HG02938 (cell line): ENCODE data around the gene ILK.

Source experiments
- ATAC-seq: cut with Tn5 transposase; IDR thresholded peaks from one replicate; pipeline ENCODE4 v1.9.1; 2021; ENCODE audit warnings: mild to moderate bottlenecking, moderate library complexity; ENCODE audit not compliant: unreplicated experiment

Gene ILK

DNA sequence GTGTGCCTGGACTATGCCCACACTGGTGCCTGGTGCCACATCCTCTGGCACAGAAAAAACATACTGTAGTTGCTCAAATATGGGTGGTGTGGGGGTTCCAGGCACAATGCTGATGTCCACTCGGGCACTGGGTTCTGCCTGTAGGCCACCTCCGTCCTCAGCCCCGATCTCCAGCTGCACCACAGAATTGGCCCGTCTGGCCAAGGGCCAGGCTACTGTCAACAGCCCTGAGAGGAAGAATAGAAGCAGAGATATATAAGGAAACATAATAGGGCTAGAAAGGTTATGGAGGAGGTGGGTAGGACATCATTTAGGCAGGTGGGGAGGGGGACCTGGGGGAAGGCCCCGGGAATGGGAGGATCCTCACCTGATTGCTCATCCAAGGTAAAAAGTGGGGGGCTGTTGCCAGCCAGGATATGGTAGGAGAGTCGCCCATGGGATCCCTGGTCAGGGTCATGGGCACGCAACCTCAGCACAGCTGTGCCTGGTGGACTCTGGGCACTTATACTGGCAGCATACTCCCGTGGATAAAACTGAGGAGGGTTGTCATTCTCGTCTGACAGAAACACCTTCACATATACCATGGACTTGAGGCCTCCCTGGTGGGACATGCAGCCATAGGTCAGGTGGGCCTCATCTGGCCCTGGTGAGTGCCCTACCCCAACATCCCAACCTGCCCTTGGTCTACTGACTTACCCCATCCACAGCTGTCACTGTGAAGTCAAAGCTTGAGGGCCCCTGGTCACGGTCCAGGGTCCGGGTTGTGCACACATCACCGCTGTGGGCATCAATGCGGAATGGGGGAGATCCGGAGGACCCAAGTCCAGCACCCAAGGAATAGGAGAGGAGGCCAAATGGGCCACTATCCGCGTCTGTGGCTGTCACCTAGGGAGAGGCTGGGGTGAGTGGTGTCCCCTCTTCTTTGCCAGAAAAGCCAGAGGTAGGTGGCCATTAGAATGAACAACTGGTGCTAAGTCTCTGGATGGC, 30.1 kb downstream of the ILK start:
- ATAC-seq: no peak

GRCh38 chr11:6634534-6634933, 31.0 kb downstream of the ILK start:
- ATAC-seq: no peak

DNA sequence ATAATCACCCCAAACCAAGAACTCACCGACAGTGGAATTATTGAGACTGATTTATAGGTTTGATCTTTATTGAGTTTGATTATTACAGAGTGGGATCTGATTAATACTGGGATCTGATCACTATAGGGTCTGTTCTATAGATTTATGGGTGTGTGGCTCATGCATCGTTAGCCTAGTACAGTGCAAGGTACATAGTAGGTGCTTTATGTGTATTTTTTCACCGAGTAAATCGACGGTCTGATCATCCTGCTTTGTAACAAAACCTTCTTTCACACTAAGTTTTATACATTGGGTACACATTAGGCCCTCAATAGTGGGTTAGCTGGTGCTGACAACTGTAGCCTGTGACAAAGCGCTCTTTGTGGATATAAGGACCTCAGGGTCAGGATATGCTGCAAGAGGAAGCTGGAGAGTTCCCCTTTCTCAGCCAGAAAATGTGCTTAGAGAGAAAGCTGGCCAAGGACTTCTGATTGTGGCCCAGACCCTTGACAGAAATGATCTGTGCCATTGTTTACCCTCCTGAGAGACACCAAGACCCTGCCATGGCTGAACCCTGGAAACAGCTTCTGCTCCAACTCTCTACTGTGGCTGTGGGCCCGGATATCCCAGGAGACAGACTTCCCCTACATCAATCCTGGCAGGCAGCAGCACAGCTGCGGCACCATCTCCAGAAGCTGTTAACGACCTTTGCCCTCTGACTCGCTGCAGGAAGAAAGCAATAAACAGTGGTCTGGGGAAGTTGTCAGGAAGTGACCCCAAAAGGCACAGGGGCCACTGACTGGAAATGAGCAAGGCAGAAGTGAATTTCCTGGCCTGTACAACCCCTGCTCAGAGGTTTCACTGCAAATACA, 31.7 kb downstream of the ILK start:
- no peak for ATAC-seq

DNA sequence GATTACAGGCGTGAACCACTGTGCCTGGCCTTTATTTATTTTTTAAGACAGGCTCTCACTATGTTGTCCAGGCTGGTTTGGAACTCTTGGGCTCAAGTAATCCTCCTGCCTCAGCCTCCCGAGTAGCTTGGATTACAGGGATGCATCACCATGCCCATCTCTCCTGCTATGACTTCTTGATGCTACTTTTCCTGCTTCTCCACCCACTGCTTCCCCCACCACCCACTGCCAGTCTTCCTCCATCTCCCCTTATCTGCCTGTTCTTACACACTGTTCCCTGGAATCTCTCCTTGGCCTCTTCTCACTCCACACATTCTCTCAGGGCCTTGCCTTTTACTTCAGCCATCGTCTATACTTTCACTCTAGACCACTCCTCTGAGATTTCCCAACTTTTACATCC, 32.9 kb downstream of the ILK start:
- no peak for ATAC-seq

DNA sequence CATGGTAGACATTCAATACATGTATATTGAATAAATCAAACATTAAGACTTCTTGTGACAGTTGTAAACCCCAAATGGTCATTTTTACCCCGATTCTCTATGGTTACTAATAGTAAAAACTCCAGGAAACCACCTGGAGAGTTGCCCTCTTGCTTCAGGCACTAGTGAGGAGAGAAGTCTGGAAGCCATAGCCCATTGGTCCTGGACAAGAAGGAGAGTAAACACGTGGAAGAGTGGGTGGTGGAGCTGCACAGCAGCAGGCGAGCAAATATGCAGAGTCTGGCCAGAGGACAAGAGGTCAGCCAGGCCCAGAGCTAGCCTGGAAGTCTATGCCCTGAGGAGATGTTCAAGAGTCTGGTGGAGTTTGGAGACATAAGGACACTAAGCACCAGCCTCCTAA, 34.3 kb downstream of the ILK start:
- no peak for ATAC-seq

- no peak for ATAC-seq
These were observed 34.9 kb downstream of the ILK start for GRCh38 chr11:6638429-6638828.

DNA sequence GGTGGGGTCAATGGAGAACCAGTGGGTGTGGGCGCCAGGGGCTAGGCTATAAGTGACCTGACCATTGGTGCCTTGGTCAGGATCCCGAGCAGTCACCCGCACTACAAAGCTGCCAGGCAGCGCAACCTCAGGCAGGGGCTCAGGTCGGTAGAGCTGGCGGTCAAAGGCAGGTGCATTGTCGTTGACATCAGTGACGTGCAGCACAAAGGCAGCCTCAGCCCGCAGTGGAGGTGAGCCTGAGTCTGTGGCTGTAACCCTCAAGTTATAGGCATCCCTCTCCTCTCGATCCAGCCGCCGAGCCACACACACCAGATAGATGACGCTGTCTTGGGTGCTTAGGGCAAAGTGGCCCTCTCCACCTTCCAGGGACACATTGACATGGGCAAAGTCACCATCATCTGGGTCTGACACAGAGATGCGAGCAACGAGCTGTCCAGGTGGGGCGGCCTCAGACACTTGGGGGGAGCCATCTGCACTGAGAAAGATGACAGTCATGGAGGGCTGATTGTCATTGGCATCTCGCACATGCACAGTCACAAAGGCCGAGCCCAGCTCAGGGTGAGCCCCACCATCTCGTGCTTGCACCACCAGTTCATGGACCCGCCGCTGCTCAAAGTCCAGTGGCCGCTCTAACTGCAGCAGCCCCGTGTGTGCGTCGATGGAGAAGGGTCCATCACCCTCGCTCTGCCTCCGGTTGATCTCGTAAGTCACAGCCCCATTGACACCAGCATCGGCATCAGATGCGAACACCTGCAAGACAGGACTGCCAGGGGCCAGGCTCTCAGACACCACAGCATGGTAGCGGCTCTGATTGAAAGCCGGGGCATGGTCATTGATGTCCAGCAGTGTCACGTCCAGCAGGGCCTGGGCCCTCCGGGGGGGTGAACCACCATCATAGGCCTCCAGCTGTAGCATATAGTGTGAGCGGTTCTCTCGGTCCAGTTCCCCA, 36.7 kb downstream of the ILK start:
- no peak for ATAC-seq

DNA sequence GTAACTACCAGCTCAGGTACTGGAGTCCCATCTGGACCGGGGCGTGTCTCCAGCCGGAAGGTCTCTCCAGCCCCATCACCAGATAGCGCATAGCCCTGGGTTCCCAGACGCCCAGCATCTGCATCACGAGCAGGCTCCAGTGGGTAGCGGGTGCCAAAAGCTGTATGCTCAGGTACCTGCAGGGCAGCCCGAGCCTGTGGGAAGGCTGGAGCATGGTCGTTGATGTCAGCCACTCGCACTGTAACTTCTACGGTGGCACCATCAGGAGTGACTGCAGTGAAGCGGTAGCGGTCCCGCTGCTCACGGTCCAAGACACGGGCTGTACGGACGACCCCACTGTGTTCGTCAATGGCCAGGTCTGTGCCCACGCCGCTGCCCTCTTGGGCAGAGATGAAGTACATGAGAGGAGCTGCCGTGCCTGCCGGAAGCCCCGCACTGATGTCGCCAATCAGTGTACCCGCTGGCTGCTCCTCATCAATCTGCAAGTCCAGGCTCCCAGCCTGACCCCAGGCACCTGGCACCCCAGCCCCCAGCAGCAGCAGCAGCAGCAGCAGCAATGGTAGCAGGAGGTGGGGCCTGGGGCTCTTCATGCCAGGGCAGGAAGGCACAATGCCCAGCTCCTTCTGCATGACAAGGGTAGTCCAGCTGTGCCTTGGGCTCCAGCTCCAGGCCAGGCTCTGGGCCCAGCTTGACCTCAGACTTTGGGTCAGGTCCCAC, 37.6 kb downstream of the ILK start:
- no peak for ATAC-seq

DNA sequence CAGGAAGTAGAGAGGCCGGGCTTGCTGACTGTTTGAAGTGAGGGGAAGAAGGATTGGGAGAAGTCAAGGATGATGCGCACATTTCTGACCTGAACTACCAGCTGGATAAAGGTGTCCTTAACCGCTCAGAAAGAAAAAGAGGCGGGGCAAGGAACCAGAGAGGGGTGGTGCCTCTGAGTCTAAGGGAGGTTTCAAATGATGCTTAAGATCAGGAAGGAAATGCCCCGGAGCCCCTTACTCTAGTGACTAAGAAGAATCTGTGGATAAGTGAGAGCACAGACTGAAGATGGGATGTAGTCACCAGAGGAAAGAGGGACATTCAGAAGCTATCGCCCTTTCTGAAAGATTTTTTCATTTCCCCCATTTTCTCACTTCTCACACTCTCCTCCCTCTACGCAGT, 39.4 kb downstream of the ILK start:
- no peak for ATAC-seq

DNA sequence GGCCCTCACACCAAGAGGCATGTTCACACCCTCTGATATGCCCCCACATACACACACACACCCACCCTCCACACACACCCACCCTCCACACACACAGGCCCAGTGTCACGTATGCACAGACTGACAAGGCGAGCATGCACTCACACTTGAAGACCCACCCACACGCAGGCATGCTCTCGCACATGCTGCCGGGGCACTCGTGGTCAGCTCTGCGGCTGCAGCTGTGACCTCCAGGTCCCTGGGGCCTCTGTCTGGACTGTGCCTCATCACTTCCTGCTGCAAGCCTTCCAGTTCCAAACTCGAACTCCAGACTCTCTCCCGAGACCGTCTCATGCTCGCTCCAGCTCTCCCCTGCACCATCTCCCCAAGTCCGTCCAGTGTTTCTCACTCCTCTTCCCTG, 42.5 kb downstream of the ILK start:
- ATAC-seq: no peak

DNA sequence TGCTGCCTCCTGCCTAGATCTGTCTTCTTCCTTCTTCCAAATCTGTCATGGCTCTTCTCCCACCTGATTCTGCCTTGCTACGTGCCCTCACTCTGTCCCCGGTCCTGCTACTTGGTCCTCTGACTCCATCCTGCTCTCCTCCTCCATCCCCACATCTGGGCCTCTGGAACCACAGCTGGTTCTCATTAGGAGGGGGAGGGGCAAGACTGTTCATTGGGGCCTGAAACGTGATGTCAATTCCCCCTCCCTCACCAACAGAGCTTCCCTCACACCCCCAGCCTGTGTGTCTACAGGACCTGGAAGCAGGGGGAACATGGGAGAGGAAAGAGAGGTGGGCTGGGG, 43.0 kb downstream of the ILK start:
- ATAC-seq: no peak

DNA sequence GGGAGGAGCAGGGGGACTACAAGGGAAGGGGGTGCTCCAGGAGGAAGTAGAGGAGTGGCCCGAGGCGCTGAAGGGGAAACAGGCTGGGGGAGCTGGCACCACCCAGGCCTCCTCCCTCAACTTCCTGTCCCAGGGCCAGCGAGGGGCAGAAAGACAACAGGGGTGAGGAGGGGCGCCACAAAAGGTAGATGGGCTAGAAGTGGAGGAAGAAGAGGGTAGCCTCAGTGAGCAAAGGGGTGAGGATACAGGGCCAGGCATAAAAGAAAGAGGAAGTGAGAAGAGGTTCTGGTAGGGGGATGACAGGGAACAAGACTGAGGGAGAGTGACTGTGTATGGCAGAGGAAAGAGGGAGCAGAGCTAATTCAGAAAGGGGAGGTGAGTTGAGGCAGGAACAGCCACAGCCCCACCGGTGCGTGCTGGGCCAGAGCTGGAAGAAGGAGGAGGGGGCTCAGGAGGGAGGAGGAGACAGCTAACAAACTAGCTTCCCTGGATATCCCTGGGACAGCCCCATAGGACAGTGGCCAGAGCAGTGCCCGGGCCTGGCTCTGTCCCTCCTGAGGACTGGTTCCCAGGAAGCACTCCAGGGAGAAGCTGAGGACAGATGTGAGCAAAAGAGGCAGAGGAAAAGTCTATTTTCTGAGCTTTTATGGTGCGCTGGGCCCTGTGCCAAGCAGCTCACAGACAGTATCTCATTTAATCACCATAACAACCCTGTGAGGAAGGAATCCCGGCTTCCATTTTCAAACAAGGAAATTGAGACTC, 43.5 kb downstream of the ILK start:
- peak; percentile 96 for ATAC-seq

DNA sequence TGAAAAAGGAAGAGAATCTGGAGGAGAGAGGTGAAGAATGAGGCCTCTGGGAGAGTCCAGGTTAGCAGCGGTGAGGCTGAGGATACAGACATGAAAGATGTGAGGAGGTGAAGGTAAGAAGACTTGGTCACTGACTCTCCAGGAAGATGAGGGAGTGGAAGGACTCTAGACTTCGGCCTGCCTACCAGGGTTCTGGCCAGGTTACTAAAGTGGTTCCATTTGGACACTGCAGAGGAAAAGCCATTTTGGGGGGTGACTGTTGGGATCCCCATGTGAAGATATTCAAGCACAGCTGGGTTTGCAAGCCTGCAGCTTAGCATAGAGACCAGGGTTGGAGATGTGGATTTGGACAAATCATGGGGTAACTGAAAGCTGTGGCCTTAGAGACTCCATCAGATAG, 44.3 kb downstream of the ILK start:
- ATAC-seq: no peak

GRCh38 chr11:6648501-6648900, 44.9 kb downstream of the ILK start:
- ATAC-seq: no peak

- ATAC-seq: no peak
These were observed 46.5 kb downstream of the ILK start for GRCh38 chr11:6650104-6650503.

DNA sequence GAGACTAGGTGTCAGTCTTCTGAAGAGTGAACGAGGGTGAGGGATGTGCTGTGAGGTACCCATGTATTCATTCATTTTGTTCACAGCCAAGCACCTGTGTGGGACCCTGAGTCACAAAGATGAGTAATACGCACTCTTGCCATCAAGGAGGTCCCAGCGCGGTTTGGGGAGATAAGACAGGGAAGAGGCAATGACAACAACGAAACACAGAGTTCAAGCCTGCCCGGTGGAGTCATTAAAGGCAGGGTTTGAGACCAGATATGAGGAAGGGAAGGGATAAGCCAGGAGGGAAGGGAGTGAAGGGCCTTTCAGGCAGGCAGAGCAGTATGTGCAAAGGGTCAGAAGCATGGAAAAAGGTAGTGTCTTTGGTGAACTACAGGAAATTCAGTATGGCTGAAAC, 47.4 kb downstream of the ILK start:
- ATAC-seq: no peak

DNA sequence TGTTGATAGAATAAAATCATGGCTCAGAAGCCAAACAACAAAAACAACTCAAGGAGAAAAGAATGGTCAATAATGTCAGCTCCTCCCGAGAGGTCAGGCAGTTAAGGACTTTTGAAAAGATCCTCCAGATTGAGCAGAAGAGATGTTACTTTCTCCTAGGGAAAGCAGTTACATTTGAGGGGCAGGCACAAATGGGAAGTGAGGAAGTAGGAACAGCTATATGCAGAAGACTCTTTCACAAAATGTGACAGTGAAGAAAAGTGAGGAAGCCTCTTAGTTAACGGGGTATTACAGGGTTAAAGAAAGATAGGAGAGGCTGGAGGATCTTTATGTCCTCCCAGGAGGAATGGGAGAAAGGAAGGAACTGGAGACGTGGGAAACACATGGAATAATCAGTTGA, 48.6 kb downstream of the ILK start:
- ATAC-seq: no peak

GRCh38 chr11:6653097-6653496, 49.5 kb downstream of the ILK start:
- no peak for ATAC-seq

GRCh38 chr11:6653656-6654055, 50.1 kb downstream of the ILK start:
- no peak for ATAC-seq
